GM23248 (cell line): ENCODE results near the gene OR52L1.

Source experiments
- EZH2 ChIP-seq: fragments of 200-600 bp; sonication (generic); IDR thresholded peaks from 2 replicates; pipeline ENCODE4 v1.6.1; 2018; ENCODE audit warnings: antibody characterized with exemption, mild to moderate bottlenecking; ENCODE audit not compliant: insufficient read depth, poor library complexity, severe bottlenecking
- EZH2phosphoT487 ChIP-seq: fragments of 200-600 bp; sonication (generic); IDR thresholded peaks from 2 replicates; pipeline ENCODE4 v1.6.1; 2018; ENCODE audit warnings: antibody characterized with exemption, moderate library complexity, mild to moderate bottlenecking, low read depth; ENCODE audit not compliant: insufficient read depth

GRCh38 chr11:5986885-5987284, at the start of gene OR52L1:
- TF ChIP-seq EZH2phosphoT487 (no peak), EZH2 (no peak)
